OCI-LY7 (cell line): ENCODE measurements around the gene KAZN. TPM values are rescaled to one million over a fixed set of nuclear protein-coding genes. Genes with fewer than 3 reads are reported as not detected.

Source experiments
- BruUV-seq: library from RNA; stranded (reverse); fragments of 400-500 nt; replicated peaks from 2 replicates; lab custom pipeline; 2021; lab: Mats Ljungman, UMichigan
- CTCF ChIA-PET: fragments of 300-600 bp; sonication (Branson Sonifier 250); formaldehyde crosslinking; loops from one replicate; lab custom pipeline; 2022; ENCODE audit warnings: antibody characterized with exemption; ENCODE audit not compliant: unreplicated experiment; lab: Charles Lee
- POLR2A ChIA-PET: fragments of 300-600 bp; sonication (Branson Sonifier 250); formaldehyde crosslinking; loops from one replicate; lab custom pipeline; 2022; ENCODE audit warnings: antibody characterized with exemption; lab: Charles Lee
- DNase-seq: peaks from one replicate; pipeline ENCODE4 v3.0.0-alpha.2; 2015; ENCODE audit warnings: low spot score
- H2AFZ ChIP-seq: fragments of 200-600 bp; sonication (generic), shearing (Covaris generic); 2 replicates; pipeline ENCODE4 v1.6.1; 2014; ENCODE audit warnings: mild to moderate bottlenecking, antibody characterized with exemption, low read length, moderate library complexity
- H3K27ac ChIP-seq: fragments of 200-600 bp; sonication (generic); 2 replicates; pipeline ENCODE4 v1.5.1; 2014; ENCODE audit warnings: mixed run types, low read depth, mild to moderate bottlenecking, moderate library complexity, low read length, inconsistent platforms; ENCODE audit not compliant: poor library complexity, severe bottlenecking
- H3K36me3 ChIP-seq: fragments of 200-600 bp; sonication (generic); 2 replicates; pipeline ENCODE4 v1.6.1; 2014; ENCODE audit warnings: mild to moderate bottlenecking, antibody characterized with exemption, low read length, moderate library complexity, mixed read lengths; ENCODE audit not compliant: insufficient read depth
- H3K4me1 ChIP-seq: fragments of 200-600 bp; sonication (generic); 2 replicates; pipeline ENCODE4 v1.5.1; 2014; ENCODE audit warnings: mild to moderate bottlenecking, low read length; ENCODE audit not compliant: insufficient read depth, poor library complexity, severe bottlenecking
- H3K4me2 ChIP-seq: fragments of 200-600 bp; sonication (generic); 2 replicates; pipeline ENCODE4 v1.6.1; 2014; ENCODE audit warnings: mild to moderate bottlenecking, low read length
- H3K4me3 ChIP-seq: fragments of 200-600 bp; sonication (generic); 2 replicates; pipeline ENCODE4 v1.5.1; 2014; ENCODE audit warnings: mild to moderate bottlenecking, low read depth, low read length; ENCODE audit not compliant: poor library complexity, severe bottlenecking
- H3K79me2 ChIP-seq: fragments of 200-600 bp; sonication (generic); 2 replicates; pipeline ENCODE4 v1.6.1; 2016; ENCODE audit warnings: low read depth, mild to moderate bottlenecking, low read length, moderate library complexity, mixed read lengths; ENCODE audit not compliant: insufficient read depth
- H3K9me2 ChIP-seq: fragments of 200-600 bp; sonication (generic); 2 replicates; pipeline ENCODE4 v1.6.1; 2016; ENCODE audit warnings: mild to moderate bottlenecking, low read length, mixed read lengths; ENCODE audit not compliant: insufficient read depth
- H3K9me3 ChIP-seq: fragments of 200-600 bp; sonication (generic); 2 replicates; pipeline ENCODE4 v1.6.1; 2014; ENCODE audit warnings: mild to moderate bottlenecking, mixed run types, low read length, mixed read lengths
- H4K20me1 ChIP-seq: fragments of 200-600 bp; sonication (generic); 2 replicates; pipeline ENCODE4 v1.6.1; 2014; ENCODE audit warnings: mild to moderate bottlenecking, antibody characterized with exemption, low read length, moderate library complexity, mixed read lengths; ENCODE audit not compliant: insufficient read depth
- EZH2phosphoT487 ChIP-seq: fragments of 200-600 bp; sonication (generic); IDR thresholded peaks from 2 replicates; pipeline ENCODE4 v1.6.1; 2018; ENCODE audit warnings: low read depth, borderline replicate concordance, mild to moderate bottlenecking, mixed run types, antibody characterized with exemption, low read length, moderate library complexity, mixed read lengths
- intact Hi-C: fragments of 100-400 bp; cut with micrococcal nuclease; formaldehyde crosslinking; loops from one replicate; pipeline ENCODE4 v1.10.0; 2022; ENCODE audit not compliant: unreplicated experiment
- total RNA-seq, 2 experiments: library from RNA; depleted of rRNA in 1 of 2; stranded (reverse); fragments of >200 nt in 1 of 2; shearing (Covaris generic) in 1 of 2; gene quantifications; 2 replicates each; pipeline ENCODE4 v1.2.3, GENCODE V29; 2014 to 2022
- TF ChIP-seq, protein P1 (sequence below): fragments of 200-600 bp; sonication (generic); conservative IDR thresholded peaks from 2 replicates; pipeline ENCODE4 v1.5.1; 2014; ENCODE audit warnings: mild to moderate bottlenecking, antibody characterized with exemption, low read length, moderate library complexity, mixed read lengths

Gene KAZN
- total RNA-seq, 2 experiments from 2014 or later, result 0.40 to 2.4 TPM

DNA sequence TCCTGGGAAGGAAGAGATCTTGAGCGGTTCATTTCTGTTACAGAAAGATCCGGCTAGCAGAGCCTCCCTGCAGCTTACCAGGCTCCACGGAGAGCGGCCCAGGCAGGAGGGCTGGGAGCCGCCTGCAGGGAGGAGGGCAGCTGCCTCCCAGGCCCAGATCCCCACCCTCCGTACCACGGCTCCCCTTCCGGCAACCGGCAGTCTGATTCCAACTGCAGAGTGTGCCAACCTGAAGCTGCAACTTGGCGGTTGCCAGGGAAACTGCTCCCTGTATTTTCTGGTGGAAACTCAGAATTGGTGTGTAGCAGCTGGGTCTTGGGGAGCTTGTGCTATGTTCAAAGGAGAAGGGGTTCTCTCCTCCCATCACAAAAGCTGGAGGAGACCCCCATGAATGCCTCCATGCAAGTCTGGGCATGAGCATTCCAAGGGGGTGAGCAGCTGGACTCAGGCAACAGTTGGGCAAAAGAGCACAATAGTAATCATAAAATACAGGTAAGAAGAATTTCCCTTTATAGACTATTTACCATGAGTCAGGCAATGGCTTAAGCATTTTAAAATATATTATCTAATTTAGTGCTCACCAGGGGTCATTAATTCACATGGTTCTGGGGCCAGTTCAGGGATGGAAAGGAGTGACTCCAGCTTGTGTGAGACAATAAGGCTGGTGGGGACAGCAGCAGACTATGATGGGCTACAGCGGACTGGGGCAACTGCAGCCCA is 46.1 kb upstream of the KAZN start:
- no peak overlapping the region for H3K27ac ChIP-seq
- TF ChIP-seq, protein P1, sequence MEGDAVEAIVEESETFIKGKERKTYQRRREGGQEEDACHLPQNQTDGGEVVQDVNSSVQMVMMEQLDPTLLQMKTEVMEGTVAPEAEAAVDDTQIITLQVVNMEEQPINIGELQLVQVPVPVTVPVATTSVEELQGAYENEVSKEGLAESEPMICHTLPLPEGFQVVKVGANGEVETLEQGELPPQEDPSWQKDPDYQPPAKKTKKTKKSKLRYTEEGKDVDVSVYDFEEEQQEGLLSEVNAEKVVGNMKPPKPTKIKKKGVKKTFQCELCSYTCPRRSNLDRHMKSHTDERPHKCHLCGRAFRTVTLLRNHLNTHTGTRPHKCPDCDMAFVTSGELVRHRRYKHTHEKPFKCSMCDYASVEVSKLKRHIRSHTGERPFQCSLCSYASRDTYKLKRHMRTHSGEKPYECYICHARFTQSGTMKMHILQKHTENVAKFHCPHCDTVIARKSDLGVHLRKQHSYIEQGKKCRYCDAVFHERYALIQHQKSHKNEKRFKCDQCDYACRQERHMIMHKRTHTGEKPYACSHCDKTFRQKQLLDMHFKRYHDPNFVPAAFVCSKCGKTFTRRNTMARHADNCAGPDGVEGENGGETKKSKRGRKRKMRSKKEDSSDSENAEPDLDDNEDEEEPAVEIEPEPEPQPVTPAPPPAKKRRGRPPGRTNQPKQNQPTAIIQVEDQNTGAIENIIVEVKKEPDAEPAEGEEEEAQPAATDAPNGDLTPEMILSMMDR, result no peak
- TF ChIP-seq EZH2phosphoT487, result no peak
- H3K9me3 ChIP-seq, result no peaks in the 10 kb centered on the region
- ChIA-PET CTCF (no interaction called here), POLR2A (no interaction called here)
- intact Hi-C loops, result no loop called here
- H3K4me3 ChIP-seq, result no peak overlapping the region
- H3K4me2 ChIP-seq, result no peak overlapping the region
- H3K4me1 ChIP-seq, result no peaks in the 10 kb centered on the region
- DNase-seq, result no peak
- no TSS peak for BruUV-seq
- H4K20me1 ChIP-seq, result no peaks in the 10 kb centered on the region
- H3K79me2 ChIP-seq, result no peaks in the 10 kb centered on the region
- no peaks in the 10 kb centered on the region for H3K9me2 ChIP-seq
- H3K36me3 ChIP-seq, result no peaks in the 10 kb centered on the region
- H2AFZ ChIP-seq, result no peak overlapping the region

DNA sequence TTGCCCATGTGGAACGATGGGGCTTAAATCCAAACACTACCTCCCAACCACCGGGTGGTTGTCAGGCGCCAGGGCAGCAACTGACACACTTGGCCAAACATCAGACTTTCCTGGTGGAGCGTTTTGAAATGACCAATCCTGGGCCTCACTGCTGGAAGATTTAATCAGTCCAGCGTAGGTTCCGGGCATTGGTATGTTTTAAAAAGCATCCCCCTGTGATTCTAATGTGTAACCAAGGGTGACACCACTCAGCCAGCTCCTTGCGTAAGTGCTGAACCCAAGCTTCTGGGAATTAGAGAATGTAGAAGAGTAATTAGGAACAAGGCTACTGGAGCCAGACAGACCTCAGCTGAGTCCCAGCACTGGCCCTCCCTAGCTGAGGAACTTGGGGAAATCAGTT is 44.8 kb upstream of the KAZN start:
- H4K20me1 ChIP-seq, result no peaks in the 10 kb centered on the region

DNA sequence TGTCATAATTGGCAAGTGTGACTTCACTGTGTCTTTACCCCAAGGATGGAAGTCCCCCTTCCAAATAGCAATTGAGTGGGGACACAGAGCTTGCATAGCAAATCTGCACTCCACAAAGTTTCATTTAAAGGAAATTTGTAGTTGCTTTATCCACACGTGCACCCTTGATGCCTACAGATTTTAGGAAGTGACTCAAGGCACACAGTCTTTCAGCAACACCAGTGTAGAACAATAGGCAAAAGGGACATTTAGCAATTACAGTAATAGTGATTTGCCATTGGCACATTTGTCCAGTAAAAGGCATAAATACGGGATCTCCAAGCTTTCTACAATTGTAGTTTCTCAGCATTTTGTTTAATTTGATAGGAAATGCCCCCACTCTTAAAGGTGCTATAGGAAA is 43.4 kb upstream of the KAZN start:
- Histone ChIP-seq H3K4me3 (no peak overlapping the region), H3K4me1 (no peaks in the 10 kb centered on the region), H4K20me1 (no peaks in the 10 kb centered on the region), H3K4me2 (no peak overlapping the region), H3K36me3 (no peaks in the 10 kb centered on the region), H3K79me2 (no peaks in the 10 kb centered on the region), H3K27ac (no peak overlapping the region), H3K9me2 (no peaks in the 10 kb centered on the region), H2AFZ (no peak overlapping the region), H3K9me3 (no peaks in the 10 kb centered on the region)
- no peak for TF ChIP-seq EZH2phosphoT487
- TF ChIP-seq, protein P1, result no peak
- no TSS peak for BruUV-seq
- POLR2A ChIA-PET, result no interaction called here
- CTCF ChIA-PET, result no interaction called here
- no peak for DNase-seq
- intact Hi-C loops, result no loop called here

More for the DNA sequence above, 44.8 kb upstream of the KAZN start:
- no peak overlapping the region for H3K4me2 ChIP-seq
- ChIA-PET CTCF (no interaction called here), POLR2A (no interaction called here)
- H3K79me2 ChIP-seq, result no peaks in the 10 kb centered on the region
- TF ChIP-seq, protein P1, result no peak
- no peak for TF ChIP-seq EZH2phosphoT487
- H3K9me3 ChIP-seq, result no peaks in the 10 kb centered on the region
- no TSS peak for BruUV-seq
- H3K27ac ChIP-seq, result no peak overlapping the region
- no peaks in the 10 kb centered on the region for H3K4me1 ChIP-seq
- H3K36me3 ChIP-seq, result no peaks in the 10 kb centered on the region
- H3K4me3 ChIP-seq, result no peak overlapping the region
- H3K9me2 ChIP-seq, result no peaks in the 10 kb centered on the region
- no peak overlapping the region for H2AFZ ChIP-seq
- no peak for DNase-seq
- intact Hi-C loops, result no loop called here
